ENCODE results near the gene MLPH.

- no peak for TF ChIP-seq EZH2 (IDR thresholded peaks at IDR 0.05; ENCODE audit: insufficient read depth, poor library complexity, severe bottlenecking)
- TF ChIP-seq EZH2phosphoT487 (IDR thresholded peaks at IDR 0.05; ENCODE audit: insufficient read depth, low read depth) = no peak
Measured at GRCh38 chr2:237486334-237486818, 675 bp upstream of the MLPH start.

Data from GM23248 (cell line).